T-helper 17 cell (primary cell): Measurements from ENCODE around the gene DEXI. TPM values are rescaled to one million over a fixed set of nuclear protein-coding genes. Genes with fewer than 3 reads are reported as not detected.
"Not testable (repeated sequence)": the region's sequence is repeated elsewhere in the genome, so short reads cannot be mapped to it uniquely, and the experiment has no call there.

ENCODE experiments used
- ATAC-seq: fragments of 150-1000 bp; cut with Tn5 transposase; 2 replicates; pipeline ENCODE4 v1.10.0; 2021; ENCODE audit warnings: mild to moderate bottlenecking, moderate library complexity
- DNase-seq, 3 donors: peaks; one replicate each; pipeline versions ENCODE4 v3.0.0 to v3.0.0-alpha.2; 2020 to 2021
- H3K9me3 ChIP-seq: one replicate; pipeline ENCODE4 v1.7.0; 2013; ENCODE audit warnings: low read length, mild to moderate bottlenecking; ENCODE audit not compliant: control insufficient read depth, poor library complexity, severe bottlenecking
- H3K27ac Mint-ChIP-seq: one replicate; pipeline ENCODE4 v1.8.0; 2022; ENCODE audit warnings: mild to moderate bottlenecking, moderate library complexity, mixed read lengths
- H3K27me3 Mint-ChIP-seq: one replicate; pipeline ENCODE4 v1.8.0; 2022; ENCODE audit warnings: mixed read lengths
- H3K36me3 Mint-ChIP-seq: one replicate; pipeline ENCODE4 v1.8.0; 2022; ENCODE audit warnings: low read depth, mixed read lengths
- H3K4me1 Mint-ChIP-seq: one replicate; pipeline ENCODE4 v1.8.0; 2022; ENCODE audit warnings: mild to moderate bottlenecking, mixed read lengths
- H3K4me3 Mint-ChIP-seq: one replicate; pipeline ENCODE4 v1.8.0; 2022; ENCODE audit warnings: mild to moderate bottlenecking, moderate library complexity, mixed read lengths
- total RNA-seq, 4 donors: library from RNA in 2 of 4; stranded (reverse) in 2 of 4; gene quantifications; one replicate each; pipeline ENCODE4 v1.2.3 and lab custom pipeline; 2022 to 2026

DEXI gene
- total RNA-seq, 2 donors from 2014 or later: 14.2 to 15.1 TPM

DNA sequence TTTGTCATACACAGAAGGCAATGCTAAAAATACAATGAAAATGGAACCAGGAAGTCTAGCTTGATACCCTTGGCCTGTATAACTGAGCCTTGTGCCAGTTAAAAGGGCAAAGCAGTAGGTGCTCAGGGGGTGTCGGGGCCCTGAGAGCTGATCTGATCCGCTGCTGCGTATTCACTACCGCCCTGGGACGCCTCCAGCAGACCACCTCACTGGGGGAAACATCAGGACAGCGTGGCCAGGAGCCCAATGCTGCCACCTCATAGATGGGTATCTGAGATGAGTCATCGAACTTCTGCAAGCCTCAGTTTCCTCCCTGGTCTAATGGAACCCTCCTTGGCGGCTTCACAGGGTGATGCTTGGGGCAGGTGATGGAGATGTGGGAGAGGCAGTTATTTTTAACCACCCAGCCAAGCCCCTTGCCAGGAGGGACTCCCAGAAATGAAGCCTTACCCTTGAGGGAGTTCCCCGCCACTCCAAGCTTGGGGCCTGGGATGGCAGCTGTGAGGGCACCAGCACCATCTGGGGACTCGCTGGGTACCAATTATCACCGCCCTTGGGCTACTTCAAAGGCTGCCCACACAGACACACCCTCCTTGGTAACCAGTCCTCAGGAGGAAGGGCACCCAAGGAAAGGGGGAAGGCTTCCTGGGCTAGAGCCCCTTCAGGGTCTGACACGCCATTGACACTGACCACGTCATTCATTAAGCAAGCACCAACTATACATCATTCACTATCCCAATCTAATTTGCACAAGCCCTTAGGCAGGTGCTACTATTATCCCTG is 7.8 kb downstream of the DEXI start:
- Mint-ChIP-seq H3K27ac (no peak overlapping the region), H3K4me1 (peaks cover 49% of the 10 kb centered on the region)

GRCh38 chr16:10933865-10934264 is 8.4 kb downstream of the DEXI start:
- Mint-ChIP-seq H3K36me3 (peaks cover 2% of the 10 kb centered on the region), H3K27ac (no peak overlapping the region), H3K27me3 (no peaks in the 10 kb centered on the region), H3K4me1 (peaks cover 42% of the 10 kb centered on the region), H3K4me3 (no peak overlapping the region)
- no peak for DNase-seq
- ATAC-seq: no peak
- H3K9me3 ChIP-seq: no peaks in the 10 kb centered on the region

More for the DNA sequence above, 7.8 kb downstream of the DEXI start:
- peaks cover 4% of the 10 kb centered on the region for H3K36me3 Mint-ChIP-seq
- H3K4me3 Mint-ChIP-seq: no peak overlapping the region
- no peaks in the 10 kb centered on the region for H3K27me3 Mint-ChIP-seq
- no peak for DNase-seq
- no peak for ATAC-seq
- H3K9me3 ChIP-seq: no peaks in the 10 kb centered on the region

GRCh38 chr16:10932959-10933710 is 9.1 kb downstream of the DEXI start:
- no peaks in the 10 kb centered on the region for H3K27me3 Mint-ChIP-seq
- ATAC-seq (no peak), DNase-seq (no peak)
- no peak overlapping the region for H3K4me3 Mint-ChIP-seq
- H3K4me1 Mint-ChIP-seq: peaks cover 36% of the 10 kb centered on the region
- peaks cover 2% of the 10 kb centered on the region for H3K36me3 Mint-ChIP-seq
- H3K9me3 ChIP-seq: no peaks in the 10 kb centered on the region
- H3K27ac Mint-ChIP-seq: no peak overlapping the region

GRCh38 chr16:10931977-10932632 is 10.2 kb downstream of the DEXI start:
- Mint-ChIP-seq H3K27me3 (no peaks in the 10 kb centered on the region), H3K4me3 (no peak overlapping the region), H3K36me3 (peaks cover 2% of the 10 kb centered on the region), H3K27ac (no peak overlapping the region), H3K4me1 (peaks cover 26% of the 10 kb centered on the region)
- no peaks in the 10 kb centered on the region for H3K9me3 ChIP-seq
- no peak for DNase-seq
- no peak for ATAC-seq

DNA sequence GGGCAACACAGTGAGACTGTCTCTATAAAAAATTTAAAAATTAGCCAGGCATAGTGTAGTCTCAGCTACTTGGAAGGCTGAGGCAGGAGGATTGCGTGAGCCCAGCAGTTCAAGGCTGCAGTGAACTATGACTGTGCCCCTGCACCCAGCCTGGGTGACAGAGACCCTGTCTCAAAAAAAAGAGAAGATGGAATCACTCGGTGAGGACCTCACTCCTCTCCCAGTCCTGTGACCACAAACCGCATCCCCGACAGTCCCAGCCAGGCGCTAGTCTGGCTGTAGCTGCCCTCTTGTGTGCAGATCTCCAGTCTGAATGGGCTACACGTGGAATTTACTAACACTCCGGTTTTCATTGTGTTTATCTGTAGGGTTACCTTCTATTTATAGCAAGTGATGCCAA is 11.1 kb downstream of the DEXI start:
- DNase-seq: no peak
- H3K4me1 Mint-ChIP-seq: peaks cover 20% of the 10 kb centered on the region
- peaks cover 3% of the 10 kb centered on the region for H3K36me3 Mint-ChIP-seq
- peak overlapping the region; percentile 72 for H3K27ac Mint-ChIP-seq
- no peak overlapping the region for H3K4me3 Mint-ChIP-seq
- H3K9me3 ChIP-seq: no peaks in the 10 kb centered on the region
- no peak for ATAC-seq
- H3K27me3 Mint-ChIP-seq: no peaks in the 10 kb centered on the region

GRCh38 chr16:10930755-10931093 is 11.5 kb downstream of the DEXI start:
- peaks cover 19% of the 10 kb centered on the region for H3K4me1 Mint-ChIP-seq
- peaks cover 5% of the 10 kb centered on the region for H3K36me3 Mint-ChIP-seq
- DNase-seq (no peak), ATAC-seq (no peak)
- peak overlapping the region; percentile 72 for H3K27ac Mint-ChIP-seq
- no peak overlapping the region for H3K4me3 Mint-ChIP-seq
- H3K9me3 ChIP-seq: no peaks in the 10 kb centered on the region
- no peaks in the 10 kb centered on the region for H3K27me3 Mint-ChIP-seq

DNA sequence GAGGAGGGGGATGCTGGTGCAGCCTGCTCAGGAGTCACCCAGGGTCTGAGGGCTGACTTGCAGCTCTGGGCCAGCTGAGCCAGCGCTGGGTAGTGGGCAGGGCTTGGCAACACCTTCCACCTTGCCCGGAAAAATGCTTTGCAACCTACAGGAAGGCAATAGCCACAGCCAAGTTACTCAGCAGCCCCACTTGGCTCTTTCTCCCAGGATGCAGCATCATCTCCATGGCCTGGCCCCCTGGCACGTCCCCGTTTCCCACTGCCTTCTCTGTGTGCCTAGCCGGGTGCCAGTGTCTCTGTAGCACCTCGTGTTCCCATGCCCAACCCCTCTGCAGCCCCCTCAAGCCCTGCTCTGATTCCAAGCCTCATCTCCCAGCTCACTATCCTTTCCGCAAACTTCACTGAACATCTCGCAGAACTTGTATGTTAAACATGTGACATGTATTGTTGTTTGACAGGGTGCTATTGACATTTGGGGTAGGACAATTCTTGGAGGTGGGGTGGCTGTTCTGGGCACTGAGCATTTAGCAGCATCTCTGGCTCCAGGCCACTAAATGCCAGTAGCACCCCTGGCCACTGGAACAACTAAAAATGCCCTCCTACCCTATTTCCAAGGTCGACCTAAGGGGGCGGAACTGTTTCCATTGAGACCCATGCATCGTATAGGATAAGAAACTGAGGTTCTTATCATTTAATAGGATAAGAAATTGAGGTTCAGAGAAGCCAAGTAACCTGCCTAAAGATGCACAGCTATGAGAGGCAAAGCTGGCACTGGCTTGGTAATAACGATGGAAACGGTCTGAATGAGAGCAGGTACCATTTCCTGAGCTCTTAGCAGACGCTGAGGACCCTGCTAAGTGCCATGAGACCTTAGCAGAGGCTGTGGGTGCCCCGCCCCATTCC is 12.2 kb downstream of the DEXI start:
- Mint-ChIP-seq H3K27ac (peak overlapping the region; percentile 72), H3K36me3 (peaks cover 5% of the 10 kb centered on the region), H3K4me1 (peaks cover 16% of the 10 kb centered on the region), H3K27me3 (no peaks in the 10 kb centered on the region), H3K4me3 (no peak overlapping the region)
- ATAC-seq (no peak), DNase-seq (no peak)
- H3K9me3 ChIP-seq: no peaks in the 10 kb centered on the region

DNA sequence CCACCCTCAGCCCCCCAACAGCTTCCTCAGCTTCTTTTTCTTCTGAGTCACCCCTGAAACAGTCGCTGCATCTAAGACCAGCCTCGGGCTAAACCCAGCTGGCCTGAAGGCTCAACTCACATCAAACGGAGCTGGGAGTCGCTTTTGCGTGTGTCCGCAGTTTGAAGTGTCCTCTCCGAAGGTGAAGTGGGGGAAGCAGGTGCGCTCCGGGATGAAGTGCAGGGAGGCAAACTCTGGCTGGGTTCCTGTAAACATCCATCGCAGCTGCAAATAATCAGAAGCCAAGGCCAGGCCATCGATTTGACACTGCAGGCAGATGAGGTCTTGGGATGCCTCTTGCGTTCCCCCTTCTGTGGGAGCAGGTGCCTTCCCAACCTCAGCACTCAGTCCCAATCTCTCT is 13.2 kb downstream of the DEXI start:
- H3K4me1 Mint-ChIP-seq: peaks cover 11% of the 10 kb centered on the region
- not testable (repeated sequence) for ATAC-seq, H3K36me3 Mint-ChIP-seq

GRCh38 chr16:10927497-10928112 is 14.7 kb downstream of the DEXI start:
- H3K4me1 Mint-ChIP-seq: peaks cover 7% of the 10 kb centered on the region
- H3K4me3 Mint-ChIP-seq: no peak overlapping the region
- ATAC-seq (no peak), DNase-seq (no peak)
- no peaks in the 10 kb centered on the region for H3K27me3 Mint-ChIP-seq
- H3K9me3 ChIP-seq: no peaks in the 10 kb centered on the region
- H3K27ac Mint-ChIP-seq: no peak overlapping the region
- H3K36me3 Mint-ChIP-seq: peaks cover 5% of the 10 kb centered on the region

More for the DNA sequence above, 13.2 kb downstream of the DEXI start:
- not testable (repeated sequence) for H3K9me3 ChIP-seq, H3K4me3 Mint-ChIP-seq, H3K27me3 Mint-ChIP-seq, DNase-seq
- H3K27ac Mint-ChIP-seq: peak overlapping the region; percentile 34

- H3K27me3 Mint-ChIP-seq: no peaks in the 10 kb centered on the region
- H3K9me3 ChIP-seq: no peaks in the 10 kb centered on the region
- H3K4me1 Mint-ChIP-seq: peaks cover 7% of the 10 kb centered on the region
- H3K36me3 Mint-ChIP-seq: peaks cover 5% of the 10 kb centered on the region
- H3K27ac Mint-ChIP-seq: no peak overlapping the region
- H3K4me3 Mint-ChIP-seq: no peak overlapping the region
- ATAC-seq: no peak
- no peak for DNase-seq
These were observed 15.4 kb downstream of the DEXI start for GRCh38 chr16:10926867-10927266.

GRCh38 chr16:10926094-10926493 is 16.2 kb downstream of the DEXI start:
- H3K27me3 Mint-ChIP-seq: no peaks in the 10 kb centered on the region
- ATAC-seq (no peak), DNase-seq (no peak)
- H3K27ac Mint-ChIP-seq: peak overlapping the region; percentile 67
- H3K36me3 Mint-ChIP-seq: peaks cover 5% of the 10 kb centered on the region
- no peak overlapping the region for H3K4me3 Mint-ChIP-seq
- no peaks in the 10 kb centered on the region for H3K9me3 ChIP-seq
- peaks cover 4% of the 10 kb centered on the region for H3K4me1 Mint-ChIP-seq

- H3K36me3 Mint-ChIP-seq, H3K4me1 Mint-ChIP-seq, H3K27me3 Mint-ChIP-seq, H3K4me3 Mint-ChIP-seq, H3K9me3 ChIP-seq, DNase-seq, ATAC-seq: not testable (repeated sequence)
- peak overlapping the region; percentile 67 for H3K27ac Mint-ChIP-seq
These were observed 17.0 kb downstream of the DEXI start for GRCh38 chr16:10925285-10925684.
